Suppressor macrophage (primary cell): ENCODE data around the gene MGME1.

ENCODE experiments used
- DNase-seq, 4 experiments: peaks; one replicate each; pipeline ENCODE4 v3.0.0-alpha.2; 2020 to 2022

The MGME1 gene

DNA sequence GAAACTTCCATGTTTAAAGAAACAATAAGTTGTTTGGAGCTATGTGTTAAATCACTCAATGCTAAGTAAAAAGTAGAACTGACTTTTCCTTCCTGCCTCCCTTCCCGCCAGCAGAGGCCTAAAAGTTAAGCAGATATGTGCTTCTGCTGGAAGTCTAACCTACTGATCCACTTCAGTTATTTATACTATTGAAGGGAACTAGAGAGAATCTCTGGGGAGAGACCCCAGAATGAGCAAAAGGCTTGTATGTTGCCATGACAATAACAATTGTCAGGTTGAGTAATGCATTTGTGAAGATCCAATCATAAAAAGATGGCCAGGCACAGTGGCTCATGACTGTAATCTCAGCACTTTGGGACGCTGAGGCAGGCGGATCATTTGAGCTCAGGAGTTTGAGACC lies 24.7 kb downstream of the MGME1 start:
- no peak for DNase-seq

DNA sequence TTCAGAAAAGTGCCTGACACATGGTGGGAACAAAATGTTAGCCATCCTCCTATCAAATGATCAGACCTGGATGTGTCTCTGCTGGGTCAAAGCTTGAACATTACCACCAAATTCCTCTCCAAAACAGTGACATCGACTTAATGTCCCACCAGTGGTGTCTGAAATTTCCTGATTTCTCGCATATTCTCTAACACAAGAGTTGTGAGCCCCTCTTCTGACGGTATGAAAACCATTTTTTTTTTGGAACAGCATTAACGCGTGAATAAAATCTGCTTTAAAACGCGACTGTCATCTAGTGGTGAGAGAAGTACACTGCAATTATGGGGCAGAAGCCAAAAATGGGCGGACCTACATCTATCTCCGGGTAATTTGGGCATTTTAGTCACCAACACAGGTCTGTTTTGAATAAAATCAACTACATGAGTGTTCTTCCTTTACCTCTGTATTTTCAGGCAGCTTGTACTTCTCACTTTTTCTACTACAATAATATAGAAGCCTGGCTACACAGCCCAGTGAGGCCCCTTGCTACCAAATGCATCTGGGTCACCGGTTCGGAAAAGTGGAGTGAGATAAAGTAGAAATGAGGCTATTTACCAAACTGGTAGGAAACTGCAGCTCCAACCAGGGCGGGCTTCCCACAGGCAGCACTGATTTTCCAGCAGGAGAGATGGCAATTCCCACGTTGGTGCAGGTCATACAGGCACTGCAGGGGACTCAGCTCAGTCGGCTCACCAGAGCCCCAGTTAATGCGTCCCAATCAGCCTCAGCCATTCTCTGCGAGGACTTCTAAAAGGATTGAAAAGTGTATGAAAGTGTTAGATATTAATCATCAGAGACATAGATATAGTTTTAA lies 27.4 kb downstream of the MGME1 start:
- DNase-seq: peak; percentile 63 to 79 (median 70)

DNA sequence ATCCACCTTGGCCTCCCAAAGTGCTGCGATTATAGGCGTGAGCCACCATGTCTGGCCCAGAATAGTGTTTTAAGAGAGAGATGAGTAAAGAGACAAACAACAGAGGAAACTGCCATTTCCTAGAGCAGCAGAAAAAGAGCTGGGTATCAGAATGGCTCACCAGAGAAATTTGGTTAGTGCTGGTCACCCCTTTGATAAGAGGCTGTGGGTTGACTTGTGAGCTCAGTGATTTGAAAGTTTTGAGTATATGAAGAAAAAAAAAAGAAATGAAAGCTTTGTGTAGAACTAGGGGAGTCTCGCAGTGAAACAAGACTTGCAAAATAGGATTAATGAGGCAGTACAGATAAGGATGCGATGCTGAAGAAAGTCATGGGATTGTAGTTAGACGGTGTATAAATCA lies 29.6 kb downstream of the MGME1 start:
- no peak for DNase-seq

DNA sequence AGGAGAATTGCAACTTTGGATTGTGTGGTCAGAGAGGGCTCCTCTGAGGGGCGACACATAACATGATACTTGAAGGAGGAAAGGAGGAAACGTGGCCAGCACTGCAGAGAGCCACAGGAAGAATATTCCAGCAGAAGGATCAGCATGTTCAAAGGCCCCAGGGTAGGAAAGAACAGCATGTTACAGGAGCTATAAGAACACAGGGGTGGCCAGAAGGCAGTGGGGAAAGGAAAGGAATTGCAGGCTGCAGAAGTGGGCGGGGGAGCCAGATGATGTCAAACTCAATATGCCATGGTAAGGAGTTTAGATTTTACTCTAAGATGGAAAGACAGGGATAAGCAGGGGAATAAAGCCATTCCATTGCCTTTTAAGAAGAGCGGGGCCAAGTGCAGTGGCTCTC lies 30.7 kb downstream of the MGME1 start:
- DNase-seq: no peak

DNA sequence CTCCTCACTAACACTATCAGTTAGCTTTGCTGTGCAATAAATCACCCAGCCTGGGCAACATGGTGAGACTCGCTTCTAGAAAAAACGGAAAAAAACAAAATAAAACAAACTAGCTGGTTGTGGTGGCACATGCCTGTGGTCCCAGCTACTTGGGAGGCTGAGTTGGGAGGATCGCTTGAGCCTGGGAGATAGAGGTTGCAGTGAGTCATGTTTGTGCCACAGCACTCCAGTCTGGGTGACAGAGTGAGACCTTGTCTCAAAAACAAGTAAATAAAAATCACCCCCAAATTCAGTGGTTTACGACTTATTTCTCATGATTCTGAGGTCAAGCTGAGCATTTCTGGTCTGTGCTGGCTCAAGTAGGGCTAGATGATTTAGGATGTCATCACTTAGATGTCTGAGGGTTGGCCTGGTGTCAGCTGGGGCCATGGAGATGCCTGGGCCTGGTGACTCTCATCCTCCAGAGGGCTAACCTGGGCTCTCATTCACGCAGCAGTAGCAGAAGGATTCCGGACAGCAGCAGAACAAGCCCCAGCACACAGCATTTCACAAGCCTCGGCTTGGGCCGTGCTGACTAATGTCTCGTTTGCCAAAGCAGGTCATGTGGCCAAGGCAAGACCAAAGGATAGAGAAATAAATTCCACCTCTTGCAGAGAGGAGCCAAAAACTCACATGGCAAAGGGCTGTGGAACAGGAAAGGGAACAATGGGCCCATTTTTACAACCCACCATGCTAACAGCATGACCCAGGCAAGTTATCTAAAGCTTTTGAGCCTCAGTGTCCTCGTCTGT lies 32.5 kb downstream of the MGME1 start:
- DNase-seq: peak; percentile 43 to 75 (median 60)

DNA sequence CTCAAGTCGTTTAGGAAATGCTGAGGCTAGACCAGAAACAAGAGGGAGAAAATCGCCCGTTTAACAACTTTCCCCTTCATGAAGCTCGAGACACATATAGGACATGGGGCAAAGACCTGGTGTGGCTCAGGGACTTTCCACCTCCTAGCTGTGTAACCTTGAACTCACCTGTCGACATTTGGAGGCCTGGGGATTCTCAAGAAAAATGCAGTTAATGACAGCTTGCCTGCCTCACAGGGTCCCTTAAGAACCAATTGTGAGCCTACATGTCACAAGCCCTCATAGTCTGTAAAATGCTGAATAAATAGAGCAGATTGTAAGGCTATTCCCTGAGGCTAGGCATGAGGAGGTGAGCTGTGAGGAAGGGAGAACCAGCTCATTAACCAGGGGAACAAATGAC lies 35.1 kb downstream of the MGME1 start:
- DNase-seq: no peak

DNA sequence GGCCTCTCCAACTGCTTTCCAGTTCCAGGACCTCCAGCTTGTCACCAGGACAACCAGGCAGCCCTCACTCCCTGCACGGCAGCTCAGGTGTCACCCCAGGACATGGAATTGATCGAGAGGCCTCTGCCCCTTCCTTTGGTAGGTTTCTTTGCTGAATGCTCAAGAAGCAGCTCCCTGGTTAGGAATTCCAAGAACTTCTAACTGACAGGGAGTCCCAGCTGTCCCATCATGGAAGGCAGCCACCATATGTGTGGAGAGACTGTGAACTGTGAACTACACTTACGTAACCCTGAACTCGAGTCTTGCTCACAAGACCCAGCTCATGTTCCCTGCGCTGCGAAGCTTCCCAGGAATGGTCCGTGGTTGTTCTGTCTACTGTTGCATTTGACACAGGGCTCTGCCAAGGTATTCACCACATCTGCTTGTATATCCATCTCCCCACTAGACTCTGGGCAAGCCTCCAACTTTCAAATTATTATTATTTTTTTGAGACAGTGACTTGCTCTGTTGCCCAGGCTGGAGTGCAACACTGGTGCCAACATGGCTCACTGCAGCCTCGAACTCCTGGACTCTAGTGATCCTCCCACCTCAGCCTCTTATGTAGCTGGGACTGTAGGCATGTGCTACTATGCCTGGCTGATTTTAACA lies 35.7 kb downstream of the MGME1 start:
- DNase-seq: no peak

DNA sequence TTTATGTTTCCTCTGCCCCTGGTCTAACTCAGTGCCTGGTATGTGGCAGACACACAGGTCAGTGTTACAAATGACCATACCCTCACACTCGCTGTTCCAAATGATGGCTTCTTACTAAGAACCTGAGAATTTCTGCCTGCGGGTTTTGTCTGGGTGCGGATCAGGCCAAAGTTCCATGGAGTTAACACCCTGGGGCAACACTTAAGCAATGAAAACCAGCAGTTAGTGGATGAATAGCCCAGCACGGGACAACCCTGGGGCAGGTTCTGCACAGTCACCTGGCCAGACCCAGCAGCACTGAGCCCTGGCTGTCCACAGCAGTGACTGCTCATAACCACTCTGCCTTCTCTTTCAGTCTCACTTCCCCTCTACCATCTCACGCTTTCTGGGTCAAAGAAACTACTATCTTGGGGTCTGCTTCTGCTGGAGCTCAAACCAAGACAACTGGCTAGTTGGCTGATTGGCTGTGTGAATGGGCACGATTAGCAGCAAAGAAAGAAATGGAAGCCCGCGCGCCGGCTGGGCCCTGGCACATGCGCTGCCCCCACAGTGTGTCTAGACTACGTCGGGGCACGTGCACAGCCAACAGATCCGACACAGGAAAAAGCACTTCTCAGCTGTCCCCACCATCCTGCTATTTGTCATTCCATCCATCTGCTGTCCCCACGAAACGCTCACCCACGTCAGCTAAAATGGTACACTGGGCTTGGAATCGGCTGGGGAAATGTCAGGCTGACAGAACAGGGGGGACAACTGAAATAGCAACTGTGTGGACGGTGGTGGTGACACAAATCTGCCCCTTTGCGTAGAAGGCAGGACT lies 36.6 kb downstream of the MGME1 start:
- DNase-seq: peak in 1 of 4 experiments; percentile 17

DNA sequence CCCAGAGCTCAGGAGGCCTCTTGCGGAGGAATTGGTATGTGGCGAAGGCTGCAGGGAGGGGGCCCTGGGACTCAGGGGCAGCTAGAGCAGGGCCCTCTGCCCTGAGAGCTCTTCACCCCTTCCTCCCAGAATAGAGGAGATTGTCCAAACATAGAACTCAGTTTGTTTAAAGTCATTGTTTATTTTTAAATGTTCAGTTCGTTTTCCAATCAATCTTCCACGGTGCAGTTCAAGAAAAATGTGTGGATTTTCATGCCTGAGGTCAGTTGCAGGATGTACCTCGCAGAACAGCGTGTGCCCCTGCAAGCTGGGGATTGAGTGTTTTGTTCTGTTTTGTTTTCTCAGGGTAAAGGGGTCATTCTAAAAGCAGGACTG lies 37.2 kb downstream of the MGME1 start:
- no peak for DNase-seq

DNA sequence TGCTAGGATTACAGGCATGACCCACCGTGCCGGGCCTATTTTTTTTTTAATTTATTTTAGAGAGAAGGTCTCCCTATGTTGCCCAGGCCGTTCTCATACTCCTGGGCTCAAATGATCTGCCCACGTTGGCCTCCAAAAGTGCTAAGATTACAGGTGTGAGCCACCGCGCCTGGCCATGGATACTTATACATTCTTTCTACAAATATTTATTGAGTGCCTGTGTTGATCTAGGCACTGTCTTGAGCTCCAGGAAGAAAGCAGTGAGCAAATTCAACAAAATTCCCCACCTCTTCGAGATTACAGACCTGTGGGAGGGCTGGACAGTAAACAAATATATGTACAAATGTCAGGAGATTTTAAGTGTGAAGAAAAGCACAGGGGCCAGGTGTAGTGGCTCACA lies 37.9 kb downstream of the MGME1 start:
- DNase-seq: no peak

DNA sequence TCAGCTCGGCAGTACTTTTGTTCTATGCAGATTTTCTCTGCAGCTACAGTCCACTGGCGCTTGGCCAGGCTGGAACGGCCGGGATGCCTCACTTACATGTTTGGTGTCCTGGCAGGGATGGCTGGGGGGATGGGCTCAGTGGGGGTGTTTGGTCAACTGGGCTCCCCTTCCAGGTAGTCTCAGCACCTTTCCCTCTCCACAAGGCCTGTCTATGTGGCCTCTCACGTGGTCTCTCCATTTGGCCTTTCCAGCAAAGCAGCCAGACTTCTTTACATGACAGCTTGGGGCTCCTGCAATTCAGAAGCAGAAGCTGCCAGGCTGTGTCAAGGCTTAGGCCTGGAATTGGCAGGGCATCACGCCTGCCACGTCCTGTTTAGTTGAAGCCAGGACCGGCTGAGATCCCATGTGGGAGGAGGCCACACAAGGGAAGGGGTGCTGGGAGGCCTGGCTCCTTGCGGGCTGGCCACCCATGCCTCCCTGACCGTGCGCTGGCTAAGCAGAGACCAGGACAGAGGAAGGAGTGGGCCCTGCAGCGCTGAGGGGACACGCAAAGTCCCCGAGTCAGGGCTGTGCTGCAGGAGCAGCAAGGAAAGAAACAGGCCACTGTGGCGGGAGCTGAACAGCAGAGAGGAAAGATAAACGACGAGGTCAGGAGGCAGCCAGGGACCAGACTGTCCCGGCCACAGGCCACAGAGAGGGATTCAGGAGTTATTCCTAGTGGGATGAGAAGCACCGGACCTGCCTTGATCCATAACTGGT lies 38.9 kb downstream of the MGME1 start:
- DNase-seq: no peak

DNA sequence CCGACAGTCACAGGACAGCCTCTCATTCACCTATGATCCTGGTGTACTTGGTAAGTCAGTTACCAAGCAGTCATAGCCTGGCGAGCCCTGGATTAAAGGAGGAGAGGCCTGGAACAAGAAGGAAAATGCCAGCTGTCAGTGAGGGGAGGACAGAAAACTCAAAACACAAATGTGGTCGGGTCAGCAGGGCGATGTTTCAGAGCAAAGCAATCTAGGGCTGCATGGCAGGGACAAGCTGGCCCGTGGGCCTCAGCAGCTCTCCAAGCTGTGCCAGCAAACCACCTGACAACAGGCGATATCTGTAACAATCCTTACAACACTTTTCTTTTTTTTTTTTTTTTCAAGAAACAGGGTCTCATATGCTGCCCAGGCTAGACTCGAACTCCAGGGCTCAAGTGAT lies 40.3 kb downstream of the MGME1 start:
- no peak for DNase-seq

DNA sequence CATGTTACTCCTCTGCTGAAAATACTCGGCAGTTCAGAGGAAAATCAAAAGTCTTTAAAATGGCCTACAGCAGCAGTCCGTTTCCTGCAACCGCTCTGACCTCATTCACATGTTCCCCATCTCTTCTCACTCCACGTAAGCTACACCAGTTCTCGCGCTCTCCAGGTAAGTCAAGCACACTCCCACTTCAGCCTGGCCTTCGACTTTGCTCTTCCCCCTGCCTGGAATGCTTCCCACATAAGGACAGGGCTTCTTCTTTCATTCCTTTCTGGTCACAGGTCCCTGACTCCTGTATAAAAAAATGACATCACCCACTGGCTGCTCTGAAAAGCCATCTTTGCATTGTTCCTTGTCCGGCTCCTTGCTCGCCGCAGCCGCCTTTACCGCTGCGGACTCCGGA lies 42.7 kb downstream of the MGME1 start:
- DNase-seq: no peak

DNA sequence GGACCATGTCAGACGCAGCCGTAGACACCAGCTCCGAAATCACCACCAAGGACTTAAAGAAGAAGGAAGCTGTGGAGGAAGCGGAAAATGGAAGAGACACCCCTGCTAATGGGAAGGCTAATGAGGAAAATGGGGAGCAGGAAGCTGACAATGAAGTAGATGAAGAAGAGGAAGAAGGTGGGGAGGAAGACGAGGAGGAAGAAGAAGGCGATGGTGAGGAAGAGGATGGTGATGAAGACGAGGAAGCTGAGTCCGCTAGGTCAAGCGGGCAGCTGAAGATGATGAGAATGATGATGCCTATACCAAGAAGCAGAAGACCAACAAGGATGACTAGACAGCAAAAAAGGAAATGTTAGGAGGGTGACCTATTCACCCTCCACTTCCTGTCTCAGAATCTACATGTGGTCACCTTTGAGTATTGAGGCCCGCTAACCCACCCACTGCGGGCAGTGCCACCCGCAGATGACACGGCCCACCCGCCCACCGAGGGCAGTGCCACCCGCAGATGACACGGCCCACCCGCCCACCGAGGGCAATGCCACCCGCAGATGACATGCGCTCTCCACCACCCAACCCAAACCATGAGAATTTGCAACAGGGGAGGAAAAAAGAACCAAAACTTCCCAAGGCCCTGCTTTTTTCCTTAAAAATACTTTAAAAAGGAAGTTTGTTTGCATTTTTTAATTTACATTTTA lies 43.3 kb downstream of the MGME1 start:
- no peak for DNase-seq

DNA sequence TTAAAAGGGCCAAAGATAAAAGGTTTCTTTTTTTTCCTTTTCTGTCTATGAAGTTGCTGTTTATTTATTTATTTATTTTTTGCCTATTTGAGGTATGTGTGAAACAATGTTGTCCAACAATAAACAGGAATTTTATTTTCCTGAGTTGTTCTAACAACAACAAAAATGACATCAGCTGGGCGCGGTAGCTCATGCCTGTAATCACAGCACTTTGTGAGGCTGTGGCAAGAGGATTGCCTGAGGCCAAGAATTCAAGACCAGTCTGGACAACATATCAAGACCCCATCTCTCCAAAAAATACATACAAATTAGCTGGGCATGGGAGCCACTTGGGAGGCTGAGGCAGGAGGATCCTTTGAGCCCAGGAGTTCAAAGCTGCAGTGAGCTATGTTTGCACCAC lies 44.1 kb downstream of the MGME1 start:
- DNase-seq: no peak

DNA sequence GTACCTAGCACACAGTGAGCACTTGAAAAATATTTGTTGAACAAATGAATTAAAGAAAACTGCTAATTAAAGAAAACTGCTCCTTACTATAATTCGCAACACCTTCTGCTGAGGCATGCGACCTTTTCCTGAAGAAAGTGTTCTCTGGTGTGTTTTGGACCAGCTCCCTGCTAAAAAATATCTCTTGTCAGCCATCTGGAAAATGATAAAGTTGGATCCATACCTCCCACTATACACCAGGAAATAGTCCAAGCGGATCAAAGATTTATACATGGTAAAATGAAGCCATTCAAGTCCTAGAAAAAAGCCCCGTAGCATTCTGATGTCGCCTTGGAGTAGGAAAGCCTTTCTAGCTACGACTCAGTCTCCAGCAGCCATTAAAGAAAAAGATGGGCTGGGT lies 45.6 kb downstream of the MGME1 start:
- DNase-seq: no peak

DNA sequence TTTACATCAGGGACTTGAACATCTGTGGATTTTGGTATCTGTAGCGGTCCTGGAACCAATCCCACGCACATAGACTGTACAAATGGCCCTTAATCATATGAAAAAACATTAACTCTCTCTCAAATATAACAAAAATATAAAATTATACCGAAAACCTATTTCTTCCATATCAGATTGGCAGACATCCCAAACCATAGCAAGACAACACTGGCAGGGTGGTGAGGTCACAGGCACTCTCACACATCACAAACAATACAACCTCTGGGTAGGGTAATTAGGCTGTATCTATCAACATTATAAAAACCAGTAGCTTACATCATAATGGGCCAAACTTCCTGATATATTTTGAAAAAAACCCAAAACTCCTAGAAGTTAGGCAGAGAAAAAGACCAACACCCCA lies 48.0 kb downstream of the MGME1 start:
- no peak for DNase-seq

DNA sequence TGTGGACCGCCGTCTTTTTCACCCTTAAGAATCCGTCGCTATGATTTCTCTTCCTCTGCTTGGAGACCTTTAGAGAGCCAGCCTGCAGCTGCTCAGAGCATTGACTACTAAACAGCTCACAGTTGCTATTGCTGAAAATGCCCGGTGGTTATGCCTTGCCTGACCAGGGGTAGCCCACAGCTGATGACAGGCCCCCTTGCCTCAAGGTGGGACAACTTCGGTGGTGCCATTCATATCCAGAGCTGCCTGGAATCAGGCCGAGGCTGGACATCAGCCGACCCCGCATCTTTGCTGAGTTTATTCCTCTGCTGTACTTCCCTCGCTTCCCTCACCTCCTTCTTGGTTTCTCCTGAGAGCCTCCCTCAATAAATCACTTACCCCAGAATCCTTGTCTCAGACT lies 49.3 kb downstream of the MGME1 start:
- no peak for DNase-seq

DNA sequence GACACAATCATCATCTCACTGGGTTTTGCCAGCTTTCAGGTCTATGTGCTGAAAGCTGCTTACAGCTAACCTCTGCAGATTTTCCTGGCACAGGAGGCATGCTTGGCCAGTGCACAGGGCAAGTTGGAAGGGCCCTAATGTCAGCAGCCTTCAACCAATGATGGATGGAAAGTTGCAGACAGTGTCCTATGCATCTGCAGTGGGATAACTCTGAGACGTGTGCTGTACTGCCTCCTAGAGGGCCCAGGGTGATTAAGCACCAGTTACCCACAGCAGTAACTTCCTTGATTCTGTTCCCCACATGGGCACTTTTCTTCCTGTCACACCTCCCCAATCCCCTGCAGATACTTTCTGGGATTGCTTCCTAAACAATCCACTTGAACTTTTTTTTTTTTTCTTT lies 50.2 kb downstream of the MGME1 start:
- DNase-seq: peak; percentile 43 to 75 (median 64)

DNA sequence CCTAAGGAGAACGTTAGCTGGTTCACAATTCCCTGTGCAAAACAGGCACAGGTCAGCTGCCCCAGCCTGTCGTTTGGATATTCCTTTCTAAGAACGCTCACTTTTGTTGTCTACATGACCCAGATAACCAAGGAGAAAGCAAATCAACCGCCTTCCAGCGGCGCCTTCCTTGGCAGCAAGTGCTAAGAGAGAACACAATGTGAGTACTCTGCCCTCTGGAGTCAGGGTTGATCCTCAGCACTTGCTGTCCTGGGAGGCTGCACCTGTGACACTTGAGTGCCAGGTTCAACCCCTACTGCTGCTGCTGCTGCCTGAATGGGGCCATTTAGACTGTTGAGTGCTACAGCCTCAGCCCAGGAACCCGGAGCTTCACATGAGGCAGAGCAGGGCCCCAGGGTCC lies 52.1 kb downstream of the MGME1 start:
- no peak for DNase-seq

DNA sequence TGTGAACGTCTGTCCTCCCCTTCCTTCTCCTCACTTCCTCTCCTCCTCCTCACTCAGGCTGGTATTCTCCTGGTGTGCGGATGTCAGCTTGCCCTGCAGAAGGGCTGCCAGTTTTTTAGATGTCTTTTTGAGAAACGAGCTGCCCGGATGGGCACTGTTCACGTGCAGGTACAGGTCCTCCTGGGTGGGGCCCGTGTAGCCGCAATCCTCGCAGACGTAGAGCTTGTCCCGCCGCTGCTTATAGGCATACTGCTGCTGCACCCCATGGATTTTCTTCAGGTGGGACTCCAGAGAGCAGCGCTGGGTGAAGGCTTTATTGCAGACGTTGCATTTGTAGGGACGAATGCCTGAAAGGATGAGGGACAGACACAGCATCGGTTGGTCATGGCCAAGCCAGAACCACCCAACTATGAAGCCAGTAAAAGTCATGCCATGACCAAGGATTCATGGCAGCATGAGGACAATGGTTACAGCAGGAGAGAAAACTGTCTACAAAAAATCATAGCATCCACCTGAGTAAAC lies 55.8 kb downstream of the MGME1 start:
- DNase-seq: no peak
